A549 (cell line): ENCODE measurements around the gene EFNA3. TPM values are rescaled to one million over a fixed set of nuclear protein-coding genes. Genes with fewer than 3 reads are reported as not detected.

Experiments
- ATAC-seq, 2 experiments: fragments of 200-7000 bp in 1 of 2; fragments of >200 bp in 1 of 2; cut with Nextera tagmentation in 1 of 2; cut with Tn5 transposase in 1 of 2; 3 replicates each; pipeline versions ENCODE4 v1.8.0 to v1.9.1; 2018 to 2020; ENCODE audit warnings: mild to moderate bottlenecking in 1 of 2, moderate library complexity in 1 of 2
- CTCF ChIA-PET: fragments of 300-600 bp; sonication (Branson Sonifier 250); formaldehyde crosslinking; extraction: SDS; loops from one replicate; lab custom pipeline; 2021; ENCODE audit warnings: antibody characterized with exemption, inconsistent platforms; lab: Yijun Ruan, JAX
- POLR2A ChIA-PET: fragments of 350-600 bp; formaldehyde crosslinking; extraction: SDS; loops from one replicate; lab custom pipeline; 2021; ENCODE audit warnings: antibody characterized with exemption, inconsistent platforms; lab: Yijun Ruan, JAX
- DNase-seq, 2 experiments: peaks; one replicate each; pipeline versions ENCODE4 v3.0.0 to v3.0.0-alpha.2; 2011 to 2016; ENCODE audit warnings: low read depth in 1 of 2, low spot score in 1 of 2
- FAIRE-seq: peaks from 2 replicates; lab custom pipeline; 2011; peaks lifted over from hg19 to GRCh38; lab: Jason Lieb, UNC
- H3K27ac ChIP-seq, 2 experiments: fragments of >200 bp; sonication (Bioruptor Twin); formaldehyde crosslinking; 3 replicates each; pipeline ENCODE4 v1.5.1; 2016 to 2017
- H3K4me1 ChIP-seq: fragments of >200 bp; sonication (Bioruptor Twin); formaldehyde crosslinking; 3 replicates; pipeline ENCODE4 v1.6.1; 2016
- H3K4me2 ChIP-seq: fragments of >200 bp; sonication (Bioruptor Twin); formaldehyde crosslinking; 3 replicates; pipeline ENCODE4 v1.6.1; 2016
- H3K4me3 ChIP-seq: fragments of >200 bp; sonication (Bioruptor Twin); formaldehyde crosslinking; 3 replicates; pipeline ENCODE4 v1.5.1; 2016
- H3K9me3 ChIP-seq: fragments of >200 bp; sonication (Bioruptor Twin); formaldehyde crosslinking; 3 replicates; pipeline ENCODE4 v1.6.1; 2016
- BHLHE40 ChIP-seq: IDR thresholded peaks from 2 replicates; pipeline ENCODE4 v1.6.1; 2012; ENCODE audit warnings: low read depth, low read length, inconsistent platforms
- CBX8 ChIP-seq: fragments of 200-600 bp; sonication (generic); IDR thresholded peaks from 2 replicates; pipeline ENCODE4 v1.6.1; 2016
- CHD2 ChIP-seq: fragments of 150-350 bp; IDR thresholded peaks from 2 replicates; pipeline ENCODE4 v1.6.1; 2014; ENCODE audit warnings: low read length; ENCODE audit not compliant: partially characterized antibody
- CHD4 ChIP-seq: fragments of 200-600 bp; sonication (generic); IDR thresholded peaks from 2 replicates; pipeline ENCODE4 v1.6.1; 2016; ENCODE audit warnings: antibody characterized with exemption, mild to moderate bottlenecking, borderline replicate concordance
- EHMT2 ChIP-seq: fragments of 200-600 bp; sonication (generic); IDR thresholded peaks from 2 replicates; pipeline ENCODE4 v1.6.1; 2016; ENCODE audit warnings: antibody characterized with exemption, low read depth, mild to moderate bottlenecking, moderate library complexity
- EP300 ChIP-seq, 2 experiments: fragments of >200 bp; sonication (Bioruptor Twin); formaldehyde crosslinking; IDR thresholded peaks; 2 replicates in 1 of 2; 3 replicates in 1 of 2; pipeline ENCODE4 v1.6.1; 2016 to 2017
- FOXS1 ChIP-seq: fragments of 250-450 bp; sonication (Bioruptor Pico); IDR thresholded peaks from 2 replicates; pipeline ENCODE4 v1.5.0; 2020; ENCODE audit warnings: mild to moderate bottlenecking, moderate library complexity
- HOXB5 ChIP-seq: fragments of 250-450 bp; sonication (Bioruptor Pico); IDR thresholded peaks from 2 replicates; pipeline ENCODE4 v1.5.0; 2020; ENCODE audit warnings: mild to moderate bottlenecking, moderate library complexity
- JUNB ChIP-seq: fragments of >200 bp; sonication (Bioruptor Twin); formaldehyde crosslinking; IDR thresholded peaks from 2 replicates; pipeline ENCODE4 v1.6.1; 2016
- MAFK ChIP-seq: fragments of 450-650 bp; IDR thresholded peaks from 2 replicates; pipeline ENCODE4 v1.6.1; 2014; ENCODE audit not compliant: partially characterized antibody
- MYC ChIP-seq: IDR thresholded peaks from 2 replicates; pipeline ENCODE4 v1.6.1; 2012; ENCODE audit warnings: mild to moderate bottlenecking, inconsistent platforms, low read length, improper control_type of control experiment, borderline replicate concordance
- POLR2A ChIP-seq: IDR thresholded peaks from 2 replicates; pipeline ENCODE4 v1.6.1; 2012; ENCODE audit warnings: mild to moderate bottlenecking, low read length
- POLR2AphosphoS2 ChIP-seq: conservative IDR thresholded peaks from 2 replicates; pipeline ENCODE4 v1.6.1; 2012; ENCODE audit warnings: low read length, improper control_type of control experiment, inconsistent platforms
- RAD21 ChIP-seq, 2 experiments: fragments of >200 bp in 1 of 2; sonication (Bioruptor Twin) in 1 of 2; formaldehyde crosslinking in 1 of 2; IDR thresholded peaks in 1 of 2; conservative IDR thresholded peaks in 1 of 2; 2 replicates in 1 of 2; 3 replicates in 1 of 2; pipeline ENCODE4 v1.6.1; 2012 to 2018; ENCODE audit warnings: inconsistent platforms in 1 of 2
- TFCP2L1 ChIP-seq: fragments of 250-450 bp; sonication (Bioruptor Pico); IDR thresholded peaks from 2 replicates; pipeline ENCODE4 v1.5.0; 2021; ENCODE audit warnings: mild to moderate bottlenecking
- ZC3H11A ChIP-seq: fragments of 450-650 bp; IDR thresholded peaks from 2 replicates; pipeline ENCODE4 v1.6.1; 2014; ENCODE audit warnings: antibody characterized with exemption, mild to moderate bottlenecking
- ZFP36 ChIP-seq: fragments of 450-650 bp; IDR thresholded peaks from 2 replicates; pipeline ENCODE4 v1.6.1; 2014; ENCODE audit warnings: borderline replicate concordance; ENCODE audit not compliant: partially characterized antibody
- WGBS: methylation state at CpG from one replicate; pipeline ENCODE4 v1.1.6; 2017; ENCODE audit errors: missing lambda C conversion rate; 5-methylcytosine and 5-hydroxymethylcytosine counted together
- polyA plus RNA-seq, 4 experiments: library from polyadenylated mRNA; depleted of rRNA in 3 of 4; stranded (reverse); fragments of >200 nt; fragmentation: RNase III in 1 of 4; extraction: RNeasy Plus Mini Kit Qiagen cat#74134 plus additional on column Dnase treatment in 1 of 4; gene quantifications; 2 replicates in 3 of 4; 3 replicates in 1 of 4; pipeline ENCODE4 v1.2.3, GENCODE V29; 2011 to 2017
- TF ChIP-seq, protein P1 (sequence below): IDR thresholded peaks from 2 replicates; pipeline ENCODE4 v1.6.1; 2012
- TF ChIP-seq, protein P2 (sequence below): IDR thresholded peaks from 2 replicates; pipeline ENCODE4 v1.6.1; 2012
- TF ChIP-seq, protein P3 (sequence below): fragments of >200 bp; sonication (Bioruptor Twin); formaldehyde crosslinking; IDR thresholded peaks from 3 replicates; pipeline ENCODE4 v1.5.1; 2016
- TF ChIP-seq, protein P4 (sequence below): fragments of >200 bp; sonication (Bioruptor Twin); formaldehyde crosslinking; IDR thresholded peaks from 2 replicates; pipeline ENCODE4 v1.6.1; 2016

EFNA3 gene
- polyA plus RNA-seq, 2 of the 4 experiments (the other 2 are of a cell fraction) = 1.9 to 2.7 TPM

DNA sequence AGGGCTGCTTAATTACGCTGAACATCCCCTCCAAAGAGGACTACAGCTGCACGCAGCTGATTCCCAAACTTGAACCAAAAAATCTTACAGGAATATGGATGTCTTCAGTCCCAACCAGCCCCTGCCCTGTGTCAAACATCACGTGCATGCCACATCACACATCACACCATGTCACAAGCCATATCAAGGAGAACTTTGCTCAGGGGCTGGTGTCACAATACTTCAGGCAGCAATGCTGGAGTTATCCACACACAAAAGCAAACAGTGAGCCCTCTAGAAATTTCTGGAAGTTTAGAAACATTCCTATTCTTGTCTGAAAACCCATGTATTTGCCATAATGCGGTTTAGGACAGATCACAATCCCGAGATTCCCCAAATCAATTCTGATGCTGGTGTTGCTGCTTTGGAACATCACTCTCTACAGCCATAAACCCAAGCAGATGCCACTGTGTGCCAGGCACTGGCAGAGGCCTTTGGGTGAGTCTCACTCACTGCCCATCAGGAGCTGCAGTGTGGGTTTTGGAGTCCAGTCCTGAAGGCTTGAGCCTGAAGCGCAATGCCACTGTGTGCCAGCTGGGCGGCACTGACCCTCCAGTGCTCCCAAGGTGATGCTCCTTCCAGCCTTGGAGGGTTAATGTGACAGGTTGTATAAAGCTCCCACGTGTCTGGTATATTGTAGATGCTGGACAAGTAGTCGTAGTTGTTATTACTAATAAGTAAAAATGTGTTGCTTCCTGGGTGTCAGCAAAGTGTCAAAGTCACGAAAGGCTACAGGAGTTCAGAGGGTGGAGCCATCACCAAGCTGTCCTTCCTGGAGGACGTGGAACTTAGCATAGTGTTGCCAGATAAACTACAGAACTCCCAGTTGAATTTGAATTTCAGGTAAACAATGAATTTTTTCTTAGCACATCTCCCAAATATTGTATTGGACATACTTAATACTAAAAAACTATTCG is 28.9 kb downstream of the EFNA3 start:
- no peak overlapping the region for H3K27ac ChIP-seq
- no peaks in the 10 kb centered on the region for H3K4me1 ChIP-seq
- ChIA-PET POLR2A (interaction anchor here (1.0 to 1.6 kb wide), 2 partner anchors 21 to 29 kb away, joined by 3 to 4 read pairs; no protein-coding TSS in a partner anchor), CTCF (interaction anchor here (0.6 to 9.2 kb wide), 13 partner anchors 9 to 87 kb away, joined by 3 to 67 read pairs (median 3); partner anchors contain the start of gene EFNA1)
- ATAC-seq = peak; percentile 61 to 69; a peak in 4 of 6 replicates
- no peak for TF ChIP-seq EP300 (IDR thresholded peaks at IDR 0.05)
- DNase-seq = no peak
- no peak overlapping the region for H3K4me3 ChIP-seq
- no peak overlapping the region for H3K4me2 ChIP-seq
- H3K9me3 ChIP-seq = no peaks in the 10 kb centered on the region
- FAIRE-seq = no peak
- 66% methylated on average over 10 of the region's 12 CpGs for WGBS

DNA sequence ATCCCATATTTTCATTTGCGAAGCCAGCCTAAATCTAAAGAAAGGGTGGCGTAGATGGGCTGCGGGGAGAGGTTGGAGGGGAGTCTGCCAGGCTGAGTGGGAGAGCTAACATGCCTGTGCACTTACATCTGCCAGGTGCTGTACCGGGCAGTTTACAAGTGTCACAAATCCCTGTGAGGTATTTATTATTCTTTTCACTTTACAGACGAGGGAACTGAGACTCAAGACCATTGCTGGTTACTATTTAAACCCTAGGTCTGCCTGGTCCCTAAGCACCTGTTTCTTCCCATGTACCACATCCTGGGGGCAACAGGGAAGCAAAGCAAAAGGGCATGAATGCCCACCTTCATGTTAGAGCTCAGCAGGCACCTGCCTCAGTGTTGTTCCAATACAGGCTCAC is 29.7 kb downstream of the EFNA3 start:
- ChIA-PET CTCF (interaction anchor here (1.1 to 9.2 kb wide), 10 partner anchors 10 to 86 kb away, joined by 3 to 67 read pairs (median 4); partner anchors contain the start of gene EFNA1), POLR2A (interaction anchor here (1.0 to 1.6 kb wide), 2 partner anchors 20 to 28 kb away, joined by 3 to 4 read pairs; no protein-coding TSS in a partner anchor)
- H3K9me3 ChIP-seq = no peaks in the 10 kb centered on the region
- H3K4me2 ChIP-seq = no peak overlapping the region
- WGBS = 81% methylated on average over 5 of the region's 5 CpGs
- DNase-seq (no peak), ATAC-seq (no peak), FAIRE-seq (no peak)
- H3K27ac ChIP-seq = no peak overlapping the region
- TF ChIP-seq ZC3H11A = no peak
- no peak overlapping the region for H3K4me3 ChIP-seq
- no peaks in the 10 kb centered on the region for H3K4me1 ChIP-seq

DNA sequence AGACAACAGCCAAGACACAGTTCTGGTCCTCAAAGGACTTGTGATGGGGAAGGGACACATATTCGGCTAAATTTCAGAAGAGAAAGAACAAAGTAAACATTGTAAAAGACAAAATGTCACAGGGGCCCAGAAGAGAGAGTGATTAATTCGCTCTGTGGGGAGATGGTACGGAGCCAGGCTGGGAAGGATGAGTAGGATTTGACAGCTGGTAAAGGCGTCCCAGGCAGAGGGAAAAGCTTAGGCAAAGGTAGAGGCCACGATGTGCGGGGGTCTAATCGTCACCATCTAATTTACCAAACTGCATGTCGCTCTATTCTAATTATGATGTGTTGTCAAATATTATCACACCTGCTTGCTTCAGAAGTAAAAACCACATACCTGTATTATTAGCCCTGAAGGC is 31.7 kb downstream of the EFNA3 start:
- TF ChIP-seq RAD21 (conservative IDR thresholded peaks at IDR 0.05 in 1 of 2, IDR thresholded peaks at IDR 0.05 in 1 of 2) = no peak
- TF ChIP-seq, protein P1, sequence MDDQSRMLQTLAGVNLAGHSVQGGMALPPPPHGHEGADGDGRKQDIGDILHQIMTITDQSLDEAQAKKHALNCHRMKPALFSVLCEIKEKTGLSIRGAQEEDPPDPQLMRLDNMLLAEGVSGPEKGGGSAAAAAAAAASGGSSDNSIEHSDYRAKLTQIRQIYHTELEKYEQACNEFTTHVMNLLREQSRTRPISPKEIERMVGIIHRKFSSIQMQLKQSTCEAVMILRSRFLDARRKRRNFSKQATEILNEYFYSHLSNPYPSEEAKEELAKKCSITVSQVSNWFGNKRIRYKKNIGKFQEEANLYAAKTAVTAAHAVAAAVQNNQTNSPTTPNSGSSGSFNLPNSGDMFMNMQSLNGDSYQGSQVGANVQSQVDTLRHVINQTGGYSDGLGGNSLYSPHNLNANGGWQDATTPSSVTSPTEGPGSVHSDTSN = no peak
- no peak for TF ChIP-seq CBX8
- TF ChIP-seq EHMT2 = no peak
- TF ChIP-seq, protein P2, sequence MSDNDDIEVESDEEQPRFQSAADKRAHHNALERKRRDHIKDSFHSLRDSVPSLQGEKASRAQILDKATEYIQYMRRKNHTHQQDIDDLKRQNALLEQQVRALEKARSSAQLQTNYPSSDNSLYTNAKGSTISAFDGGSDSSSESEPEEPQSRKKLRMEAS = no peak
- TF ChIP-seq POLR2AphosphoS2 = no peak
- no peak for TF ChIP-seq TFCP2L1 (CRISPR knock-in tag)
- no peak for TF ChIP-seq ZFP36
- TF ChIP-seq, protein P3, sequence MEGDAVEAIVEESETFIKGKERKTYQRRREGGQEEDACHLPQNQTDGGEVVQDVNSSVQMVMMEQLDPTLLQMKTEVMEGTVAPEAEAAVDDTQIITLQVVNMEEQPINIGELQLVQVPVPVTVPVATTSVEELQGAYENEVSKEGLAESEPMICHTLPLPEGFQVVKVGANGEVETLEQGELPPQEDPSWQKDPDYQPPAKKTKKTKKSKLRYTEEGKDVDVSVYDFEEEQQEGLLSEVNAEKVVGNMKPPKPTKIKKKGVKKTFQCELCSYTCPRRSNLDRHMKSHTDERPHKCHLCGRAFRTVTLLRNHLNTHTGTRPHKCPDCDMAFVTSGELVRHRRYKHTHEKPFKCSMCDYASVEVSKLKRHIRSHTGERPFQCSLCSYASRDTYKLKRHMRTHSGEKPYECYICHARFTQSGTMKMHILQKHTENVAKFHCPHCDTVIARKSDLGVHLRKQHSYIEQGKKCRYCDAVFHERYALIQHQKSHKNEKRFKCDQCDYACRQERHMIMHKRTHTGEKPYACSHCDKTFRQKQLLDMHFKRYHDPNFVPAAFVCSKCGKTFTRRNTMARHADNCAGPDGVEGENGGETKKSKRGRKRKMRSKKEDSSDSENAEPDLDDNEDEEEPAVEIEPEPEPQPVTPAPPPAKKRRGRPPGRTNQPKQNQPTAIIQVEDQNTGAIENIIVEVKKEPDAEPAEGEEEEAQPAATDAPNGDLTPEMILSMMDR = no peak
- no peak for TF ChIP-seq BHLHE40
- Histone ChIP-seq H3K4me3 (no peak overlapping the region), H3K4me2 (no peak overlapping the region), H3K27ac (no peak overlapping the region), H3K4me1 (no peaks in the 10 kb centered on the region), H3K9me3 (no peaks in the 10 kb centered on the region)
- DNase-seq (no peak), ATAC-seq (no peak), FAIRE-seq (no peak)
- POLR2A ChIA-PET = no interaction called here
- WGBS = 76% methylated on average over 8 of the region's 8 CpGs
- CTCF ChIA-PET = interaction anchor here (2.2 to 9.2 kb wide), 2 partner anchors 19 to 58 kb away, joined by 14 to 62 read pairs; no protein-coding TSS in a partner anchor

DNA sequence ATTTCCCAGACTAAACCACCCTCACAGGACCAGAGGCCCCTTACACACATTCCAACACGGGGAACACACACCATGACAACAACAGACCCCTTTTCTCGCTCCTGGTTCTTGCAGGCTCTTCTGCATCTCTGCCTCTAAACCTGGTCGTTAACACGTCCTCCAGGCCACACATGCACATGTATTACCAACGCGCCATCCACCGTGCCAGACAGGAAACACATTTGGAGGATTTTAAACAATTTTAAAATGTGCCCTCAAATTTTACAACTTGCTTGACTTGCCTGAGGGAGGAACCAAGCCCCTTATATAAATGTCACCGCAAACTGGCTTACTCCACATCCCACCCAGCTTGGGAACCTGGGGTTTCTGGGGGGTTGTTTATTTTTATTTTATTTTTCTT is 32.2 kb downstream of the EFNA3 start:
- H3K9me3 ChIP-seq = no peaks in the 10 kb centered on the region
- H3K4me3 ChIP-seq = no peak overlapping the region
- H3K4me1 ChIP-seq = no peaks in the 10 kb centered on the region
- no peak for DNase-seq
- no peak overlapping the region for H3K4me2 ChIP-seq
- no peak for ATAC-seq
- ChIA-PET CTCF (interaction anchor here (2.2 to 9.2 kb wide), 2 partner anchors 19 to 57 kb away, joined by 14 to 62 read pairs; no protein-coding TSS in a partner anchor), POLR2A (no interaction called here)
- H3K27ac ChIP-seq = no peak overlapping the region
- no peak for FAIRE-seq
- WGBS = 79% methylated on average over 8 of the region's 8 CpGs
- TF ChIP-seq, protein P4, sequence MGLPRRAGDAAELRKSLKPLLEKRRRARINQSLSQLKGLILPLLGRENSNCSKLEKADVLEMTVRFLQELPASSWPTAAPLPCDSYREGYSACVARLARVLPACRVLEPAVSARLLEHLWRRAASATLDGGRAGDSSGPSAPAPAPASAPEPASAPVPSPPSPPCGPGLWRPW = no peak
- TF ChIP-seq ZC3H11A (no peak), FOXS1 (CRISPR knock-in tag) (no peak), POLR2A (no peak), JUNB (no peak), MYC (no peak), HOXB5 (CRISPR knock-in tag) (no peak), MAFK (no peak), CHD2 (no peak), POLR2AphosphoS2 (no peak), CHD4 (no peak)
